ENCODE data around the gene BMP3.
"Not testable (repeated sequence)": the region's sequence is repeated elsewhere in the genome, so short reads cannot be mapped to it uniquely, and the experiment has no call there.

BMP3 gene, protein sequence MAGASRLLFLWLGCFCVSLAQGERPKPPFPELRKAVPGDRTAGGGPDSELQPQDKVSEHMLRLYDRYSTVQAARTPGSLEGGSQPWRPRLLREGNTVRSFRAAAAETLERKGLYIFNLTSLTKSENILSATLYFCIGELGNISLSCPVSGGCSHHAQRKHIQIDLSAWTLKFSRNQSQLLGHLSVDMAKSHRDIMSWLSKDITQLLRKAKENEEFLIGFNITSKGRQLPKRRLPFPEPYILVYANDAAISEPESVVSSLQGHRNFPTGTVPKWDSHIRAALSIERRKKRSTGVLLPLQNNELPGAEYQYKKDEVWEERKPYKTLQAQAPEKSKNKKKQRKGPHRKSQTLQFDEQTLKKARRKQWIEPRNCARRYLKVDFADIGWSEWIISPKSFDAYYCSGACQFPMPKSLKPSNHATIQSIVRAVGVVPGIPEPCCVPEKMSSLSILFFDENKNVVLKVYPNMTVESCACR

DNA sequence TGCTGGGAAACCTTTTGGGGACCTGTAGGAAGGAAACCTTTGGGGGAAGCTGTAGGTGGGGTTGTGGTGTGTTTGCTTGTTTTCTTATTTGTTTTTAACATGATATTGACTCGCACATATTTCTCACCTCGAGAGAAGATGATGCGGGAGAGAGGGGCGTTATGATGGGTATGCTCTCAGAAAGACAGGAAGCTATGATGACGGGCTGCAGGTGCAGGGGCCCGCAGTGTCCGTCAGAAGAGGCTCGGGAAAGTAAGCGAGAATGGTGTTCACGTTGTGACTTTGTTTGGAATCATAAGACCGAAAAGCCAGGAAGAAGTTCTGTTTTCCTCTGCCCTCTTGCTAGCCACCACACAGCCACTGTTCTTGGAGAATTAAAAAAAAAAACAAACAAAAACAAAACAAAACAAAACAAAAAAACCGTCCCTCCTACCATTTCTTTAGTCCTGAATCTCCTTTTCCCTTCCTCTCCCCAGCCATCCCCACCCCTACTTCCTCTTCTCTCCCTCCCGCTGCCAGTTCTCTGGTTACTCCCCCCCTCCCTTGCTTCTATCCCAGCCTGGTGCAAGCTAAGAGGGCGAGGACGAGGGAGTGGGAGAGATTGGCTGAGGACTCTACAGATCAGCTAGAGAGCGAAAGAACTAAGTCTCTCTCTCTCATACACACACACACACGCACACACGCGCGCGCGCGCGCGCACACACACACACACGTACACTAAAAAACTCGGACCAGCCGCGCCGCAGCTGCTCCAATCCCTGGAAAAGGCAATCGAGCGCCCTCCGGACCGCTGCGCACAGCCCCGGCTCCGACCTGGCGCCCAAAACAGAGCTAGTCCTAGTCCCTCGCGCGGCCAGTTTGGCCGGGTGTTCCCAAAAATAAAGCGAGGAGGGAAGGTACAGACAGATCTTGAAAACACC, at the start of gene BMP3:
BMP3 (plus strand) TSS at position 648 of the 920 bp plus-strand sequence. CDS start 577 bp downstream, outside the sequence.
- DNase-seq = peak; percentile 7

DNA sequence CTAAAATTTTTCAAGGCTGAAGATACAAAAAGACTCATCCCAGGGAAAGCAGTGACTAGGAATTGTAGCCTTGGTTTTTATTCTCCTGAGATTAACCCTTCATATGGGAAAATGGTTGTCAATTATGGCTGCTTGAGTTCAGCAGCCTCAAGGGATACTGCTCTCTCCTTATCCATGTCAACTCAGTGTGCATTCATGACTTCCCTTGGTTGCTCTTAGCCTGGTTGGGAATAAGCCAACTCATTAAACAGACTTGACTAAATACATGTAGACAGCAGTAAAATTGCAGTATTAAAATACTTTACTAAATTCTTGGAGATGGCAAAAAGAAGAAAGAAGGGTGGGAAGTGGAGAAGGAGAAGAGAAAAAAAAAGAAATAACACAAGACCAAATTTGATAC, 44.5 kb upstream of the BMP3 start:
- DNase-seq = no peak

DNA sequence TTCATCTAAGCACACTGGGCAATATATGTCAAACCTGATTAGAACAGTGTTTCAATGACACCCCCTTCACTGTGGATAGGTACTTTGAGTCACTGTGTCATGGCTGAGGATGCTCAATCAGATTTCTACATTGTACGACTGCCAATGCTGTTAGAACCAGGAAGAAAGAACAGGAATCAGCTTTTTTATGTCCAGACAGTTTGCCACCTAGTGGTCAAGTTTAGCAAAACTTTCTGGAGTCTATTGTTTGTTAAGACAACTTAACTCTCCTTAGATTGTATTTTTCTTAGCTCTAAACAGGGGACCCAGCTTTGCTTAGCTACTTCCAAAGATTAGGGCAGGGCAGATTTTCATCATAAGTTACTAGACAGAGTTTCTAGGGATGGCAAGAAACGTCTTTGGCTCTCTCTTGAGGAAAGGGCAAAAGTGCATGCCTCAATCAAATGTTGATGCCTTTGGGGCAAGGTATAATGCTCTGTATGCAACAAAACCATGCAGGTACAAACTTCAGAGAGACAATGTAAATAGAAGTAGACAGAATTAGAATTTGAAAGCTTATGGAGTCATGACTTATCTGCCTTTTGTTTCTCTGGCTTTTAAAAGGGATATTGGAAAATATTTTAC, 40.5 kb upstream of the BMP3 start:
- DNase-seq = peak; percentile 46

DNA sequence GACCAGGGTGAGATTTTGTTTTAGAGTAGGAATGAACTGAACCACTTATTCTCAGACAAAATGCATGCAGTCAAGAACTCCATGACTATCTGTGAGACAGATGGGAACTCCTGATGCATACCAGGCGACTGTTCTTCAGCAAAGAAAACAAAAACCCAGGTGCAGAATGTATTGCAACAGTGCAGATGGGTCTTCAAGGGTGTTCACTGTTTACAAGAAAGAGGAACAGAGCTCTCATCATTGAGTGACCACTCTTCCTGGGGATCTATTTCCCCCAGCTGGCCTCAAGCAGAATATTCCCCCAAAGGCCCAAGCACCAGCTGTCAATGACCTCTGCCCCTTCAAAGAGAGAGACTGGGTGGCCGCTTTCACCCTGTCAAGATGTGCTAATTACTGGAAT, 39.7 kb upstream of the BMP3 start:
- DNase-seq = no peak

DNA sequence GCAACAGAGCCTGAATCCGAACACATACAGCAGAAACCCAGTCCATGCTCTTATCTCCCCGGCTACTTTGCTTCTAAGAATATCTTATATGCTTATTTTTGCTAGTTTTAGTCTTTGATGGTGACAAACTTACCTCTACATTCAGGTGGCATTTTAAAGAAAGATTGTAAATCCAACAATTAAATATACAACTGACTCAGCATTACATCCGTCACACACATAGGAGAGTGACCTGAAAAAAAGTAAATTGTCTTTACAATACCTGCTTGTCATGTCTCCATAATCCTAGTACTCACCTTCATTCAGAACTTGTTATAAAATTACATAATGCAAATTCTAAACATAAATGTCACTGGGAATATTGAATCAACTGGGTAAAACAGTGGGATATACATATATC, 30.6 kb upstream of the BMP3 start:
- no peak for DNase-seq

DNA sequence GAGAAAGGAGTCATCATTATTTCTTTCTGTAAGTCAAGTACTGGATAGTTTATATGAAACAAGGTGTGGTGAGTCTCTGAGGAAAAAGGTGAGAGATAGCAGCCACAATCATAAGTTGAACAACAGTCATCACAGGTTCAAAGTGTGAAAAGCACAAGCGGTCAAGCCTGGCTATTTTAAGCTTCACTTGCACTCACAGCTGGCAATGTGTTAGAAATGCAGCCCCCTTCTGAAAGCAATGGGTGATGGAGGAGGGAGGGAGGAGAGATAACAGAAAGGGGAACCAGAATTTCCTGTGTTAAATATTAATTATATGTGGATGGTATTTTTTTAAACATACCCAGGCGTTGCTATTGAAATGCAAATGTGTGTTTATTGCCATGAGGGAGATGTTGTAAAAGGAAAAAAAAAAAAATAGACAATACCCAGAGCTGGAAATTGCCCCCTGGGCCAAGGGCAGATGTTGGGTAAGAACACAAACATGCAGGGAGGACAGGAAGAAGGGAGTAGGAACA, 26.9 kb upstream of the BMP3 start:
- no peak for DNase-seq

DNA sequence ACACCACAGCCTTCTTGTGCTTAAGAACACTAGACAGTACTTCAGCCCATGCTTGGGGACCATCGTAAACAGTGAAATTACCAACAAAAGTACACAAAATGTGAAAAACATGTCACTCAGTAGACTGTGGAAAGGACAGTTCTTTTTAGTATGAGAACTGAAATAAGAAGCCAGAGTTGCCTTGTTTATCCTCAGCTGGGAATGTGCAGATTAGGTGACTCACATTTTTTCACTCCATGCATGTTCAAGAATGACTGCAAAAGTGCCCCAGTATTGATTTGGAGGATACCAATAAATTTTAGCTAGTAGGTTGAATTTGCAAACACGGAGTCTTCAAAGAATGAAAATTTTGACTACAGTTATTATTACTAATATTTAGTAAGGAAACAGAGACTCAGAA, 23.1 kb upstream of the BMP3 start:
- no peak for DNase-seq

DNA sequence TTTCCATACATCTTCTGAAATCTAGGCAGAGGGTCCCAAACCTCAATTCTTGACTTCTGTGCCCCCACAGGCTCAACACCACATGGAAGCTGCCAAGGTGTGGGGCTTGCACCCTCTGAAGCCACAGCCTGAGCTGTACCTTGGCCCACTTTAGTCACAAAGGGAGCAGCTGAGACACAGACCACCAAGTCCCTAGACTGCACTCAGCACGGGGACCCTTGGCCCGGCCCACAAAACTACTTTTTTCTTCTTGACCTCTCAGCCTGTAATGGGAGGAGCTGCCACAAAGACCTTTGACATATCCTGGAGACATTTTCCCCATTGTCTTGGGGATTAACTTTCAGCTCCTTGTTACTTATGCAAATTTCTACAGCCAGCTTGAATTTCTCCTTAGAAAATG, 13.9 kb upstream of the BMP3 start:
- DNase-seq = not testable (repeated sequence)

DNA sequence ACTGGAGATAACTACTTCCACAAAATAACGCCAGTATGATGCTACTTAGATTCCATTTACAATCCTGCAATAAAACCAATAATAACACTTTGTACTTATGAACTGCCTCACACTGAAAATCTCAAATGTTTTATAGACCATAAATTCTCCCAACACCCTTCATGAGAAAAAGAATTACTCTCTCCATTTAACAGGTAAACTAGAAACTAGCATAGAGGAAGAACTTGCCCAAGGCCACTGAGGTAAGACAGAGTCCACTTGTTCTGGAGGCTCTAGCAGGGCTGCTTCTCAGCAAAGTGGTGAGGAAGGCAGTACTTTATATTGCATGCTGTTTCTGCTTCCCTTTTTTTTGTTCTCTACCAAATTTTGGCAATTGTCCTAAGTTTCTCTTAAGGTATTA, 11.5 kb upstream of the BMP3 start:
- no peak for DNase-seq

DNA sequence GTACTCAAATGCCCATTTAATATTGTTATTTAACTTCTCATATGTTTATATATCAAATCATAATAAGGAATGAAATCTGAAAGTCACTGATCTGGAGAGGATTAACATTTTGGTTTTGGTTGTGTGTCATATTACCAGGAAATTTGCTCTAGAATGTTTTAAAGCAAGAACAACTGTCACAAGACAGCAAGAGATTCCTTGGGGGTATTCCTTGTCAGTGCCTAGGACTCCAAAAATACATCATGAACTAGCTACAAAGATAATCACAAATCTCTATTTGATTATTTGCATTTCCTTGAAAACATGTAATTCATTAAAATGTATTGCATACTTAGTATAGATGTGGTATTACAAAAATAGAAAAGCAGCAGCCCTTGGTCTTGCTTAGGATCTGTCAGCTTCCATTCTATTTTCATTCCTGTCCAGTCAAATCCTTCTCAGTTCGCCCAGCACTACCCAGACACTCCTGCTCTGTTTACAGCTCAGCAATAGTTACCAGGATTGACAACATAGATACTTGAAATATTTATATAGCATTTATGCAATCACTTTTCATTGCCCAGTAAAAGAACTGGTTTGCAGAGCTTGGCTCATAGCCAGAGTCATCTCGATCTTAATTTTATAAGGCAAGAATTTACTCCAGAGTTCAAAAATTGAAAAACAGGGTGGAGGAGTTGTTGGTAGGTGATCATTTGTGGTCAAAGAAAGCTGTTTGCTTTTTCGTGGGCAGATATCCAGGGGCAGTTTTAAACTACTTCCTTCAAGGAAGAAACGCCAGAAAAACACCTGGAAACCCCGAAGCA, 9.2 kb upstream of the BMP3 start:
- DNase-seq = no peak

DNA sequence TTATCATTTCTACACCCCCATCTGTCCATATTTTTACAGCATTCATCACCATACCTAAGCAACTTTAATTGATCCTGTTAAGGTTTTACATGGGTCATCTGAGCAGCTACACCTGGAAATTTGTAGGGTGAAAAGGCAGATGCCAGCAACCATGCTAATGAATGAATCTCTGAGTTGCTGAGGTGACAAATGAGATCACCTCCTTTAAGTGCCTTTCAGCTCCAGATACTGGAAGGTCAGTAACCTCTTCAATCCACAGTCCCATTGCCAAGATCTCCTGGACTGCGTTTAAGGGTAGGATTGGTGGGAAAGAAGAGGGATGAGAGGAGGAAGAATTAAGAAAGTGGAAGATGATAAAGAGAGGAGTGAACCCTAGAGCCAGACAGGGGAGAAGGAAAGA, 8.5 kb upstream of the BMP3 start:
- no peak for DNase-seq

DNA sequence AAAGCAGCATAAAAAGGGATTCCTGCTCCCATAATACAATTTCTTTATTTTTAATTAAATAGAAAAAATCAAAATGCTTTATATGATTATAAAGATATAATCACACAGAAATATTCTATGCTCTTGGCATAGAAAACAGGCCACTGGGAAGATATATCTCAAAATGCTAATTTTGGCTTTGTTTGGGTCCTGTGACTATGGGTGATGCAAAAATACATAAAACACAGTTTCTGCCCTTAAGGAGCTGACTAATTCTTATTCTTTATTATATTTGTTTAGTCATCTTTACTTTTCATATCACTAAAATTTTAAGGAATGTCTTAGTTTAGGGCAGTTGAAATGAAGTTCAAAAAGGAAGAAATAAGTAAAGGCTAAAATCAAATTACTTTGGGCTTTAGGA, 7.0 kb upstream of the BMP3 start:
- no peak for DNase-seq

DNA sequence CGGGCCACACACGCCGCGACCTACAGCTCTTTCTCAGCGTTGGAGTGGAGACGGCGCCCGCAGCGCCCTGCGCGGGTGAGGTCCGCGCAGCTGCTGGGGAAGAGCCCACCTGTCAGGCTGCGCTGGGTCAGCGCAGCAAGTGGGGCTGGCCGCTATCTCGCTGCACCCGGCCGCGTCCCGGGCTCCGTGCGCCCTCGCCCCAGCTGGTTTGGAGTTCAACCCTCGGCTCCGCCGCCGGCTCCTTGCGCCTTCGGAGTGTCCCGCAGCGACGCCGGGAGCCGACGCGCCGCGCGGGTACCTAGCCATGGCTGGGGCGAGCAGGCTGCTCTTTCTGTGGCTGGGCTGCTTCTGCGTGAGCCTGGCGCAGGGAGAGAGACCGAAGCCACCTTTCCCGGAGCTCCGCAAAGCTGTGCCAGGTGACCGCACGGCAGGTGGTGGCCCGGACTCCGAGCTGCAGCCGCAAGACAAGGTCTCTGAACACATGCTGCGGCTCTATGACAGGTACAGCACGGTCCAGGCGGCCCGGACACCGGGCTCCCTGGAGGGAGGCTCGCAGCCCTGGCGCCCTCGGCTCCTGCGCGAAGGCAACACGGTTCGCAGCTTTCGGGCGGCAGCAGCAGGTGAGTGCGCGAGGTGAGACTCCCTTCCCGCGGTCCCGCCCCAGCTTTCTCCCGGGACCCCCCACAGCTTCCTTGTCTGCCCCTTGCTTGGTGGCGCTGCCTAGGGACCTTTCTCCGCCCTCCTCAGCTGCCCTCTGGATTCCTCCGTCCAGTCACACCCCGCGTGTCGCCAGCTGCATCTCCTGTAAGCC, 678 bp downstream of the BMP3 start:
- no peak for DNase-seq

DNA sequence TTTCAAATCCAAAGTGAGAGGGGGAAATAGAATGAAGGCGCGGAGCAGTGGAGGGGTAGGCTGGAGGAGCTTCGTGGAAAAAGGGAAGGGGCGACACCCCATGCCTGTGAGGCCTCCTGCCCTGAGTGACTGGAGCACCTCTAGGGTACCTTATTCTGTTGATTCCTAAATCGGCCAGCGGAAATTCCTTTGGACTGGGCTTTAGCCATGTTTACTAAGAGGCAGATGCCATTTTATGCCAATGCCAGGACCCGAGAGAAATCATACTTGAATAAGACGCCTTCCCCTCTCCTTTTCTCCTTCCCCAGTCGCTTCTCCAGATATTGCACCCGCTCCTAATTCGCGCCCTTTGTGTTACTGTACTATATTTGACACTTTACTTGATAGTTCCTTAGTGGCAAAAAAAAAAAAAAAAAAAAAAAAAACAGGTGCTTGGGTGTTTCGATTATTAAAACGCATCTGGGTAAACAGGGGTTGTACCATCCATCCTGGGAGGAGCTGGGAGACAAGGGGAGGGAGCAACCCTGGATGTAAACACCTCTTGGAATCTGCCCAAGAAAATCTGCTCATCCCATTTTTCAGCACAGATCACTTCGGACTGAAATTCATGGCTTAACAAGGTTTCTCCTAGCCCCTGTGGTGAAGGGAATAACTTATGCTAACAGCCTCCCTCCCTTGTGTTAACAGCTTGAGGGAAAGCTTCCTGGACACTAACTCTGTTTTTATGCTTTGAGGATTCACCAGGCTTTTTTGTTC, 1.5 kb downstream of the BMP3 start:
- DNase-seq = no peak

DNA sequence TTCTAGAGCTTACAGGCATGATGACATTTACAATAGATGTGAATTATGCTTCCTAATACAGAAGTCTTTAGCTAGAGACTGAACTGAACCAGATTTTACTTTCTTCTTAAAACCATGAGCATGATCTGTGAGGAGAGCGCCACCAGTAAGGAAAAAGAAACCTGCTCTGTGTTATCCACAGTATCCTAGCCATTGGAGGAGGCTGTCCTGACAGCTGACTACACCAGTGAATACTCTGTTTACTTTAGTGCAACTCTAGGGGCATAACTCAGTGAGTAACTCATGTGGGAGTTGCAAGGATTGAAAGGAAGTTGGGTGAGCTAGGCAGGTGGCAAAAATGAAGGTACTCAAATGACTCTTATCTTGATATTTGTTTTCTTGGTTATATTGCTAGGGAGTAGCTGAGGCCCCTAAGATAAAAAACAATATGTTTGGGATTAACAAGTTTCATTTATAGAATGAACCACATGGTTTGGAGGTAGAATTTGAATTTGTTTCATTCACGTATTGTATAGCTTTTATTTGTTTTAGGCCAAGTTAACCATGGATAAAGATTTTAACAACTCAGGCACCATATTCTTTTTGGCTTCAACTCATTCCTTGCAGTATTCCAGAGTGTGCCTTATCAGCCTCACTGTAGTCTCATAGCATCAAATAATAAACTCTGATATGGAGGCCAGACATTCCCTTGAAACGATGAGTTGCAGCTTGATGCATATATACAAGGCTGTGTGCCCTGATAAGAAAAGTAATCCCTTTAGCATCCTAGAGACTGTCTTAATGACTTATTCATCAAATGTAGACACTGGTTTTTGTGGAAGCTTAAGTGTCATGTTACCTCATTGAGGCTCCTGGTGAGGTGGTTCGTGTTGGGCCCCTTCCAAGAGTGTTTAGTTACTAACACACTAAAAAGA, 2.5 kb downstream of the BMP3 start:
- DNase-seq = no peak

DNA sequence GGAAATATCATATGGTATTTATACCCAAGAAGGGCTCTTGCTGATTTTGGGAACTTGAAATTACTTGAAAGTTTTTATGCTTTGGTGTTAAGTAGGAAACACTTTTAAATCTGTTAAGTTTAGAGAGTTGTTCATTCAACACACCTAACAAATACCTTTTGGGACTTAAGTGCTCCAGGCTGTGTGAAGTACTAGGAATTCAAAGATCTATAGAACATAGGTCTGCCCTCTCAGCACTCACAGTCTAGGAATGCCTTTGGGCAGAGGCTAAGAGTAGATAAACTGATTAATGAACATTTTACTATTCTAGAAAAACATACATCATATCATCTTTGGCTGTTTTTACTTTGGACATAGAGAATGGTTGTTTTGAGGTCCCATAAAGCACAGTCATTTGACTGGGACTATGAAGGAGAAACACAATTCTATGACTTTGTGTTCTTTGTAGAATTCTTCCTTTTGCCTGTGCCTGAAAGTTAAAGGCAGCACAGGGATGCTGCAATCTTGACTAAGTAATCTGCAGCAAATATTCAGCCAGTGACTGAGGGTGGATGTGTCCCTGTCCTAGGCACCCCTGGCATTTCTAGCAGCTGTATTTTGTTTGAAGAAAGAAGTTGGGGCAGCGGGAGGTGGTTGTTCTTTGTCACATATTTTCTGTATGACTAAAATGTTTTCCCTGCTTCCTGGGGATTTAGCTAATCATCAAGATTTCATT, 8.3 kb downstream of the BMP3 start:
- DNase-seq = no peak

DNA sequence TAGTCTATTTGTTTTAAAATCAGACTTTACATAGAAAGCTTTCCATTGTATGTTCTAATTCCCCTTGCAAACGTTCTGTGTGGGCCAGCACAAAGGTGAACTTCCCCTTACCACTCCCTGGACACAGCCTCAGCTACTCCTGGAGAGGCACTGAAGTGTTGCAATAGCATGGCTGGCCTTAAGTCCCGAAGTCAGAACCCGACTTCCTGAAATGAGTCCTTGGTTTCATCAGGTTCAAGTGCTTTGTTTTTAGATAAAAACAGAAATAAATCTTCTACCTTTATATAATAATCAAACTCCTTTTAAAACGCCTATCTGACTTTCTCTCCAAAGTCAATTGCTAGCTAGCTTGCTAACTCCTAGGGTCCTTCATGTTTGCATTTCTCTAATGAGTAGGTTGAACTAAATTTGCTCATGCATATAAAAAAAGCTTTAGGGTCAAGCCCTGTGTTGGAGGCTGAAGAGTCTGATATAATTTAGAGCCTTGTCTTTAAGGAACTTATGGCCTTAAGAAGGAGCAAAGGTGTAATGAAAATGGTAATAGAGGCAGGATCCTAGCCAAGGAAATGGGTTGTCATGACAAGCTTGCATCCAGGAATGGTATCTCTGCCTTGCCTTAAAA, 9.0 kb downstream of the BMP3 start:
- DNase-seq = no peak

DNA sequence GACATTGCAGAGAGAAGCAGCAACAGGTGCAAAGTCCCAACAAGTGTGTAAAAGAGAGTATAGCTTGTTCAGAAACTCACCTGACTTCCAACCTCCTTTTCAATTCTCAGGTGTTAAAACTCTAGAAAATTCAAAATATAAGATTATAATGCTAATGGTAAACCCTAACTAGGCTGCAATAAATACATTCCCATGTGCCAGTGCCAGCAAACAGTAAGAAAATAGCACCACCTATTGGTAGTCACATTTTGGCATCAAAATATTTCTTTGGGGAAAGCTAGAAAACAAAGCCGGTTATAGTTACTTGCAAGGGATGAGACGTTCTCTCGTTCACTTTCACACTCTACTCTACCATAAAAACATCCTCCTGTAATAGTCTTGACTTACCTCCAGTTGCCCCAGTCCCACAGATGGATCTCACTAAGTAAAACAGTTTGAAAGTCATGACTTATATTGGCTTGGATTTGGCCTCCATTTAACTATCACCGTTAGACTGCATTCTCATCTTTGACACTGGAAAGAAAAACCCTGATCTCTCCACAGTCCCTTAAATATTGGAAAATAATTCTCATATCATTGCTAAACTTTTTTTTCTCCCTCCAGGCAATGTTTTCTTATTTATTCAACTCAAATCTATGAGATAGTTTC, 9.6 kb downstream of the BMP3 start:
- DNase-seq = peak; percentile 34

Measured in EL (cell line).